Inferior parietal cortex (tissue), 1 donor: ENCODE results near the gene IFTAP.

ENCODE experiments used
- DNase-seq: peaks from one replicate; pipeline ENCODE4 v3.0.0-alpha.2; 2016; ENCODE audit errors: extremely low spot score

IFTAP gene

GRCh38 chr11:36598051-36598450 lies 3.7 kb downstream of the IFTAP start, which contains the start of gene RAG2:
TSS of gene RAG2 (minus strand) at chr11:36598236. CDS start at chr11:36594168, 4,068 bp downstream.
- no peak for DNase-seq

GRCh38 chr11:36600180-36600579 lies 5.9 kb downstream of the IFTAP start:
- DNase-seq, result no peak

GRCh38 chr11:36601155-36601554 lies 6.9 kb downstream of the IFTAP start:
- DNase-seq, result no peak

GRCh38 chr11:36602135-36602534 lies 7.8 kb downstream of the IFTAP start:
- DNase-seq, result no peak

- no peak for DNase-seq
Observed at GRCh38 chr11:36605221-36606216, 11.2 kb downstream of the IFTAP start.

GRCh38 chr11:36608491-36609199 lies 14.3 kb downstream of the IFTAP start:
- no peak for DNase-seq

GRCh38 chr11:36609383-36609782 lies 15.1 kb downstream of the IFTAP start:
- DNase-seq, result no peak

- no peak for DNase-seq
Observed at GRCh38 chr11:36615826-36616225, 21.5 kb downstream of the IFTAP start.

- DNase-seq, result no peak
Observed at GRCh38 chr11:36617543-36618362, 23.5 kb downstream of the IFTAP start.

- no peak for DNase-seq
Observed at GRCh38 chr11:36618363-36619047, 24.2 kb downstream of the IFTAP start.

GRCh38 chr11:36619502-36619901 lies 25.2 kb downstream of the IFTAP start:
- DNase-seq, result peak; percentile 27

- DNase-seq, result no peak
Observed at GRCh38 chr11:36620246-36620645, 25.9 kb downstream of the IFTAP start.

- DNase-seq, result no peak
Observed at GRCh38 chr11:36622431-36623136, 28.3 kb downstream of the IFTAP start.

- no peak for DNase-seq
Observed at GRCh38 chr11:36623494-36623893, 29.2 kb downstream of the IFTAP start.

GRCh38 chr11:36627006-36627405 lies 32.7 kb downstream of the IFTAP start:
- no peak for DNase-seq

- DNase-seq, result no peak
Observed at GRCh38 chr11:36627471-36627870, 33.2 kb downstream of the IFTAP start.

- no peak for DNase-seq
Observed at GRCh38 chr11:36628141-36628540, 33.8 kb downstream of the IFTAP start.

GRCh38 chr11:36628765-36629244 lies 34.5 kb downstream of the IFTAP start:
- DNase-seq, result no peak

GRCh38 chr11:36631774-36632173 lies 37.5 kb downstream of the IFTAP start:
- no peak for DNase-seq

GRCh38 chr11:36635066-36635862 lies 41.0 kb downstream of the IFTAP start:
- DNase-seq, result no peak
